ENCODE results near the gene SMYD3.

The SMYD3 gene

DNA sequence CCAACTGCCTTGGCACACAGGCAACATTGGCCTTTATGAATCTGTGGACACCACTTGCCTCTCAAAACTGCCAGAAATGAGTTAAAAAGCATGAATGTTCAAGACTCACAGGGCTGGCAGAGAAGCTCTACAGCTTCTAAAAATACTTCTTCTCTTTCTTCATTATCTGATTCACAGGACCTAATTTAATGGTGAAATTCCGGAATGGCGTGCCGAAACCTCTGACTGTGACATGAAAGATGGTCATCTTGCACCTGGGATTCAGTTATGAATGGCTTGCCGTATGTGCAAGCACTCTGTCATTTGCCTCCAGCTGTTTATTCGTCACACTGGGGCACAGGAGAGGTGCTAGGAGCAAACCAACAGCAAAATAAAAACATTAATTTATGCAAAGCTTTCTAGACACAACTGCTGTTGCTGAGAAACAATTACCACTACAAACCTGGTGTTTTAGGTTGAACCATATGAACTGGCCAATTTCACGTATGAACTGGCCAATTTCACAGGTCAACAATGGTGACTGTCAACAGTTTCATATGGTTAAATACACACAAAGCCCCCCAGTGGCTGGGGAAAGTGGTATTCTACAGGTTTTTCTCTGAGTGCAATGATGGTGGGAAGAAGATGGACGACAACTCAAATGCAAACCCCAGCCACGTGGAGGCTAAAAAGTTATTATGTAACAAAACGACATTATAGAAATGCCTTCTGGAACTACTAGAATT lies 704.0 kb downstream of the SMYD3 start:
- Histone ChIP-seq H2AFZ (ENCODE audit: low read length) (no peak overlapping the region), H3K4me2 (ENCODE audit: low read depth, low read length) (no peak overlapping the region), H3K27me3 (replicated peaks; ENCODE audit: insufficient read depth, low read length) (no peaks in the 10 kb centered on the region), H3K4me1 (ENCODE audit: low read length) (no peaks in the 10 kb centered on the region), H3K9me3 (replicated peaks; ENCODE audit: insufficient read depth, low read length) (no peaks in the 10 kb centered on the region), H3K36me3 (replicated peaks; ENCODE audit: insufficient read depth, low read length) (no peaks in the 10 kb centered on the region), H3K79me2 (ENCODE audit: low read length) (no peaks in the 10 kb centered on the region), H3K9ac (ENCODE audit: low read length) (no peak overlapping the region), H4K20me1 (ENCODE audit: insufficient read depth, low read length) (no peaks in the 10 kb centered on the region), H3K9me2 (replicated peaks; ENCODE audit: insufficient read depth, low read length) (no peaks in the 10 kb centered on the region), H3F3A (ENCODE audit: insufficient read depth, low read length) (no peaks in the 10 kb centered on the region), H3K27ac (ENCODE audit: low read length) (no peak overlapping the region), H3K4me3 (ENCODE audit: low read length) (no peak overlapping the region)
- no peak for DNase-seq
- TF ChIP-seq EZH2phosphoT487 (IDR thresholded peaks at IDR 0.05; ENCODE audit: low read length) = no peak
- no peak for TF ChIP-seq EZH2 (optimal IDR thresholded peaks at IDR 0.05; ENCODE audit: low read depth, low read length)
- no peak for TF ChIP-seq CTCF (IDR thresholded peaks at IDR 0.05; ENCODE audit: low read length)

- no peak overlapping the region for H2AFZ ChIP-seq (ENCODE audit: low read length)
- no peaks in the 10 kb centered on the region for H3K4me1 ChIP-seq (ENCODE audit: low read length)
- H3F3A ChIP-seq (ENCODE audit: insufficient read depth, low read length) = no peaks in the 10 kb centered on the region
- no peaks in the 10 kb centered on the region for H3K27me3 ChIP-seq (replicated peaks; ENCODE audit: insufficient read depth, low read length)
- no peaks in the 10 kb centered on the region for H3K9me3 ChIP-seq (replicated peaks; ENCODE audit: insufficient read depth, low read length)
- H3K27ac ChIP-seq (ENCODE audit: low read length) = no peak overlapping the region
- H4K20me1 ChIP-seq (ENCODE audit: insufficient read depth, low read length) = no peaks in the 10 kb centered on the region
- no peak overlapping the region for H3K4me2 ChIP-seq (ENCODE audit: low read depth, low read length)
- H3K9ac ChIP-seq (ENCODE audit: low read length) = no peak overlapping the region
- no peak for TF ChIP-seq EZH2 (optimal IDR thresholded peaks at IDR 0.05; ENCODE audit: low read depth, low read length)
- TF ChIP-seq EZH2phosphoT487 (IDR thresholded peaks at IDR 0.05; ENCODE audit: low read length) = no peak
- no peak for TF ChIP-seq CTCF (IDR thresholded peaks at IDR 0.05; ENCODE audit: low read length)
- no peak for DNase-seq
- H3K36me3 ChIP-seq (replicated peaks; ENCODE audit: insufficient read depth, low read length) = no peaks in the 10 kb centered on the region
- no peak overlapping the region for H3K4me3 ChIP-seq (ENCODE audit: low read length)
- no peaks in the 10 kb centered on the region for H3K9me2 ChIP-seq (replicated peaks; ENCODE audit: insufficient read depth, low read length)
- H3K79me2 ChIP-seq (ENCODE audit: low read length) = no peaks in the 10 kb centered on the region
These were observed 706.0 kb downstream of the SMYD3 start for GRCh38 chr1:245800901-245801605.

DNA sequence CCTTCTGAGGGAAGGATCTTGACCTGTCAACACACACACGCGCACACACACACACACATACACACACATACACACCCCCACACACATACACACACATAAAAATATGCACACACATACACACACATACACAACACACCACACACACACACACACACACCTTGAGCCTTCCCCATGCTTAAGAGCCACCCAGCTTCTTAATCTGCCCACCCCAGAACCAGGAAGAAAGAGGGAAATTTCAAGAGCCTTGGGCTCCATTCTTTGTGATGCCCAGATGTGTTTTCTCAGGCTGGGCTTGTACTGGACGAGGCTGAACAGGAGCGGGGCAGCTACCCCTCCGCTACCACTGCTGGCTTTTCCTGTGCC lies 708.7 kb downstream of the SMYD3 start:
- no peak overlapping the region for H3K4me2 ChIP-seq (ENCODE audit: low read depth, low read length)
- no peaks in the 10 kb centered on the region for H3F3A ChIP-seq (ENCODE audit: insufficient read depth, low read length)
- no peak for DNase-seq
- H3K27me3 ChIP-seq (replicated peaks; ENCODE audit: insufficient read depth, low read length) = no peaks in the 10 kb centered on the region
- TF ChIP-seq EZH2phosphoT487 (IDR thresholded peaks at IDR 0.05; ENCODE audit: low read length) (no peak), CTCF (IDR thresholded peaks at IDR 0.05; ENCODE audit: low read length) (no peak), EZH2 (optimal IDR thresholded peaks at IDR 0.05; ENCODE audit: low read depth, low read length) (no peak)
- no peaks in the 10 kb centered on the region for H4K20me1 ChIP-seq (ENCODE audit: insufficient read depth, low read length)
- no peak overlapping the region for H3K9ac ChIP-seq (ENCODE audit: low read length)
- H3K36me3 ChIP-seq (replicated peaks; ENCODE audit: insufficient read depth, low read length) = no peaks in the 10 kb centered on the region
- H2AFZ ChIP-seq (ENCODE audit: low read length) = no peak overlapping the region
- no peak overlapping the region for H3K4me3 ChIP-seq (ENCODE audit: low read length)
- no peaks in the 10 kb centered on the region for H3K9me3 ChIP-seq (replicated peaks; ENCODE audit: insufficient read depth, low read length)
- H3K9me2 ChIP-seq (replicated peaks; ENCODE audit: insufficient read depth, low read length) = no peaks in the 10 kb centered on the region
- no peaks in the 10 kb centered on the region for H3K79me2 ChIP-seq (ENCODE audit: low read length)
- H3K4me1 ChIP-seq (ENCODE audit: low read length) = no peaks in the 10 kb centered on the region
- no peak overlapping the region for H3K27ac ChIP-seq (ENCODE audit: low read length)
